SK-N-MC (cell line): ENCODE measurements around the gene LAMB4.

Experiments
- DNase-seq: peaks from one replicate; pipeline ENCODE4 v3.0.0-alpha.2; 2011; ENCODE audit warnings: low read depth, low spot score
- H3K27ac ChIP-seq: fragments of 200-600 bp; sonication (generic); 2 replicates; pipeline ENCODE4 v1.5.1; 2016; ENCODE audit warnings: mixed run types
- H3K36me3 ChIP-seq: fragments of 200-600 bp; sonication (generic); 2 replicates; pipeline ENCODE4 v1.6.1; 2017; ENCODE audit warnings: antibody characterized with exemption, low read length, mixed read lengths; ENCODE audit not compliant: insufficient read depth
- H3K4me3 ChIP-seq: fragments of 200-600 bp; sonication (generic); 2 replicates; pipeline ENCODE4 v1.5.1; 2016
- H3K9ac ChIP-seq: fragments of 200-600 bp; sonication (generic); 2 replicates; pipeline ENCODE4 v1.8.0; 2017; ENCODE audit warnings: mixed run types, mixed read lengths; ENCODE audit not compliant: insufficient read length
- H3K9me3 ChIP-seq: fragments of 200-600 bp; sonication (generic); 2 replicates; pipeline ENCODE4 v1.6.1; 2017; ENCODE audit warnings: low read depth, mild to moderate bottlenecking, antibody characterized with exemption, low read length, moderate library complexity, mixed read lengths
- EZH2 ChIP-seq: fragments of 200-600 bp; sonication (generic); IDR thresholded peaks from one replicate; pipeline ENCODE4 v1.6.1; 2017; ENCODE audit warnings: antibody characterized with exemption
- FOXP2 ChIP-seq: optimal IDR thresholded peaks from 2 replicates; pipeline ENCODE3; 2011; ENCODE audit warnings: mild to moderate bottlenecking, moderate library complexity; ENCODE audit not compliant: insufficient read depth; ENCODE audit errors: extremely low read length, control extremely low read depth
- POLR2AphosphoS5 ChIP-seq: IDR thresholded peaks from 2 replicates; pipeline ENCODE4 v1.6.1; 2012; ENCODE audit warnings: mild to moderate bottlenecking, low read depth, low read length, borderline replicate concordance

The LAMB4 gene

DNA sequence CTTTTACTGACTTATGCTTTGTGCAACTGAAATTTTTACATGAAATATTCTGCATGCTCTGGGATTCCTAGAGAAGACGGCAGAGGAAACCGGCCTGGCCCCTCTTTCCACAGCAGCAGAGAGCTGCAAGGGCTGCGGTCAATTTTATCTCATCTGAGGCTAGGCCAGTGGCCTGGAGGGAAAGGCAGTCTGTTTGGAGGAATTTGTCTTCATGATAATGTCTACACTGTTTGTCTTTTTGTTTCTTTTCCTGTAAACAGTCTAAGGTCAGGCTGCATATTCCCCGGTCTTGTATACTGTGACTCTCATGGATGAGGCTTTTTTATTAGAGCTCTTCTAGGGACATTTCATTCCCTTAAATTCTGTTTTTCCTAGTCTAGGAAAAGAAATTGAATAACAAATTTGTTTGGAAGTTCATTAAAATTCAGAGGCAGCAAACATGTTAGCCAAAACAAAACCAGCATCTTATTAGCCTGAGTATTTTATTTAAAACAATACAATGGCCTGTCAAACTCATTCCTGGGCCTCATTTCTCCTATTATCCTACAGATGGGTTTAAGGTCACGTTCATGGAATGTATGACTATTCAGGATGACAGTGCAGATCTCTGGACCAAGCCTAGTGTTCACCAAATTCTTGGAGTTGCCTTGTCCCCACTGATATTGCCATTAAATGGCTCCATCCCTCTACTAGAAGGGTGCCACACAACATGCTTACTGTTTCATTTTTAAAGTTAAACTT lies 26.4 kb downstream of the LAMB4 start:
- H3K9ac ChIP-seq = no peak overlapping the region
- H3K9me3 ChIP-seq = no peaks in the 10 kb centered on the region
- no peak for TF ChIP-seq FOXP2
- TF ChIP-seq EZH2 = no peak
- TF ChIP-seq POLR2AphosphoS5 = no peak
- DNase-seq = no peak
- no peak overlapping the region for H3K4me3 ChIP-seq
- H3K36me3 ChIP-seq = no peaks in the 10 kb centered on the region
- H3K27ac ChIP-seq = no peak overlapping the region

DNA sequence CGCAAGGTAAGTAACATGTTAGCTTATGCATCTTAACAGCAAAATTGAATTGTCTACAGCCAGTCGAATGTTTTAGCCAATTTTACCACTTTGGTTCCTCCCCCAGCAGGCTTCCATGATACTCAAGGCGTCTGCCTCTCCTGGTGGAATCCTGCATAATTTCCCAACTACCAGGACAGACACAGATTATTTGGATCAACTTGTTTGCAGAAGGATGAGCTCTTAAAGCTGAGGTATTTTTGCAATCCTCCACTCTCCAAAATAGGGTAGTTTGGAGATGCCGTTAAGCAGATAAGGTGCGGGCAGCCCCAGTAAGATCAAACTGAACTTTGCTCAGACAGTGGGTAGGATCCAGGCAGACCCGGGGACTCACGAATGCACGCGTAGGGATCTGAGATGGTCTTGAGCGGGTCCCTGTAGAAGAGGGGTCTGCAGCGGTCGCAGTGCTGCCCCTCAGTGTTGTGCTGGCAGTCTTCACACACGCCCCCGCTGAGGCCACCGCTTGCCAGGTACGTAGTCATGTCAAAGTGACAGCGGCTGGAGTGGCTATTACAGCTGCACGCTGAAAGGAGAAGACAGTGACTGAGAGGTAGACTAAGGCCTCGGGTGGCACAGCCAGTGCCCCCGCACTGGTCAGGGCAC lies 27.4 kb downstream of the LAMB4 start:
- Histone ChIP-seq H3K9me3 (no peaks in the 10 kb centered on the region), H3K4me3 (no peak overlapping the region), H3K9ac (no peak overlapping the region), H3K27ac (no peak overlapping the region), H3K36me3 (no peaks in the 10 kb centered on the region)
- no peak for DNase-seq
- no peak for TF ChIP-seq FOXP2
- TF ChIP-seq POLR2AphosphoS5 = no peak
- no peak for TF ChIP-seq EZH2

DNA sequence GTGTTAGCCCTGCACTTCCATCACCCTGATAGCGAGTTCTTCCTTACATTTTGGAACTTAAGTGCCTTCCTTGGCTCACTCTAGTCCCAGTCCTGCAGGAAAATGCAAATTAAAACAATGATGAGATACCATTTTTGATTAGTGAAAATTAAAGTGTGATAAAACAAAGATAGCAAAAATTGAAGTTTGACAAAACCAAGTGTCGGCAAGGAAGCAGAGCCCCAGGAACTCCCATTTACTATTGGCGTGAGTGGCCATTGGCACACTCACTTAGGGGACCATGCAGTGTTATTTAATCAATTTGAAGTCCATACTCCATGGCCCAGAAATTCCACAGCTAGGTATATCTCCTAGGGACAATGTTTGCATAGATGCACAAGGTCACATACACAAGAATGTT lies 28.4 kb downstream of the LAMB4 start:
- Histone ChIP-seq H3K36me3 (no peaks in the 10 kb centered on the region), H3K4me3 (no peak overlapping the region), H3K9ac (no peak overlapping the region), H3K9me3 (no peaks in the 10 kb centered on the region), H3K27ac (no peak overlapping the region)
- no peak for DNase-seq
- TF ChIP-seq EZH2 (no peak), POLR2AphosphoS5 (no peak), FOXP2 (no peak)

DNA sequence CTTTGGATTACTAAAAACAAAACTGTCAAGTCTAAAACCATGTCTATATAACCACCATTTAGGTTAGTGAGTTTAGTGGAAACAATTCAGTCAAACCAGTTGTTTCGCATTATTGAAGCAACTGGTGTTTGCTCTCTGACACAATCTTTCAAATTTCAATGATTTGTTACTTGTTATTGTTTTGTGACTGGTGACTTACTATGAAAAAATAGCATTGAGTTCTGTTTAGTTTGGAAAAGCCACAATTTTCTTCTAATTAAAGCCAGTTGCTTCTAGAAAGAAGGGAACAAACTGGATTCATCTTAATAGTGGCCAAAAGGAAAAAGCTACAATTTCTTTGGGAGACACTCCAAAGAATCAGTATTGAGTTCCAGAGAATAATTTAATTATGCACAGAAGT lies 30.4 kb downstream of the LAMB4 start:
- TF ChIP-seq EZH2 = no peak
- no peak for TF ChIP-seq POLR2AphosphoS5
- TF ChIP-seq FOXP2 = no peak
- Histone ChIP-seq H3K27ac (no peak overlapping the region), H3K36me3 (no peaks in the 10 kb centered on the region), H3K9me3 (no peaks in the 10 kb centered on the region), H3K4me3 (no peak overlapping the region), H3K9ac (no peak overlapping the region)
- no peak for DNase-seq

DNA sequence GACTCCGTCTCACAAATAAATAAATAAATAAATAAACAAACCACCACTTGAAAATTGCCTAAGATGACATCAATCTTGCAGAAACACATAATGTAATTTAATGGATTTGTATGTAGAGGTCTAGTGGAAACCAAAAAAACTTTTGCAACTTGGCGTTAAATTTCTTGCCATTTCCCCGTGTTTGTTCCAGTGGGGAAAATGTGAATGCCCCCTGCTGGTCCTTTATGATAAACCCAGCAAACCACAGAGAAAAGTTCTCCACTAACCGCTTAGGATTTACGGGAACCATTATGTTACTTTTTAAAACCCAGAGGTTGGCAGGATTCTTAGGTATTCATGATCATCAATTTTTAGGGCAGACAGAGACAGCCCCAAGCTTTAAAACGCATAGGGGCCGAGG lies 32.5 kb downstream of the LAMB4 start:
- H3K4me3 ChIP-seq = no peak overlapping the region
- DNase-seq = no peak
- H3K36me3 ChIP-seq = no peaks in the 10 kb centered on the region
- H3K9me3 ChIP-seq = no peaks in the 10 kb centered on the region
- H3K27ac ChIP-seq = peak overlapping the region; percentile 26; the same call in 1 of the 2 replicates
- TF ChIP-seq FOXP2 = no peak
- TF ChIP-seq POLR2AphosphoS5 = no peak
- TF ChIP-seq EZH2 = no peak
- H3K9ac ChIP-seq = no peak overlapping the region

DNA sequence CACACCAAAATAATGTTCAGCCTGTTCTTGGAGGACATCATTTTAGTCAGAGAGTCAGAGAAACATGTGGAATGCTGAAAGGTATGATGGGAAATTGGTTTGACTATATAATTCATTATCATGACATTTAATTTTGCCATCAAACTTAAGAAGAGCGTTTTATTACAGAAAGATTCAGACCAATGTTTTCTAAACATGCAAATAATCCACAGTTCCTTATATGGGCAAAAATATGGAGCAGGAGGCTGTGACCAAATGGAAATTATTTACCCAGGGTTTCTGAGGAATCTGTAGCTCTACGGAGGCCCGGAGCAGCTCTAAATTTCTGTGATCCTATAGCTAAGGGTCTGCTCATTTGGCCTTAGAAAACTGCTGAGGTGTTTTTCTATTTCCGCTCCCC lies 33.2 kb downstream of the LAMB4 start:
- DNase-seq = no peak
- no peaks in the 10 kb centered on the region for H3K9me3 ChIP-seq
- TF ChIP-seq FOXP2 (no peak), POLR2AphosphoS5 (no peak), EZH2 (no peak)
- no peak overlapping the region for H3K4me3 ChIP-seq
- no peaks in the 10 kb centered on the region for H3K36me3 ChIP-seq
- no peak overlapping the region for H3K9ac ChIP-seq
- H3K27ac ChIP-seq = peak overlapping the region; percentile 26; the same call in 1 of the 2 replicates

DNA sequence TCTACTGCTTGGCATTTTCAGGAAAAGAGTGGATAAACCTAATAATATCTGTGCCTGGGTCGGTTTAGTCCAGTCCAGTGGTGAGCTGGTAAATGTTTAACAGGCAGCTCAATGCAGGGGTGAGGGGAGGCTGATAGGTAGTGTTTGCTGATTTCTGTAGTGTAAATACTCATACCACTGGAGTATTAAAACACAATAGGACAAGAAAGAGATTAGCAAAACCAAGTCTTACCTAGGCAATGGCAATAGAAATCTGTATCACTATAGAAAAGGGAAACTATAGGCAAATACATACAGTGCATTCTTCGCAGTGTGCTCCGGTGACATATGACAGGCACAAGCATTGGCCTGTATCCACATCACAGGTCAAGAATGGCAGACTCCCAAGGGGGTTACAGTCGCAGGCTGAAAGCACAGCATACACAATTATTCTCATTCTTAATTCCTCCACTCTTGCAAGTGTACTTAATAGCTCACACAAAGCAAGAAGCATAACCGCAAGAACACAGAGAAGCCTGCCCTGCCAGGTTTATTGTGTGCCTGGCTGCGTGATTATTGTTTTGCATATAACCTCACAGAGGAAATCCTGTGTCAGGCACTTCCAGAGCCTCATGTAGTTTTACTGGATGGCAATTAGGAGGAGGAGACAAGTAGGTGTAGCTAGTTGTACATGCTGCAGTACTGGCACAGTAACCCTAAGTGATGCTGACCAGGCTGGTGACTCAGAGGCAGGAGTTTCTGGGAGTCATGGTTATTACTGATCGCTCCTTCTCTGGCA lies 35.0 kb downstream of the LAMB4 start:
- no peak for TF ChIP-seq EZH2
- no peak for TF ChIP-seq POLR2AphosphoS5
- no peaks in the 10 kb centered on the region for H3K36me3 ChIP-seq
- no peaks in the 10 kb centered on the region for H3K9me3 ChIP-seq
- H3K9ac ChIP-seq = peak overlapping the region; percentile 4
- peak overlapping the region; percentile 82 for H3K27ac ChIP-seq
- 0 out of 2 replicates have a peak overlapping the region, but pooled peaks have one; percentile 20 for H3K4me3 ChIP-seq
- no peak for DNase-seq

DNA sequence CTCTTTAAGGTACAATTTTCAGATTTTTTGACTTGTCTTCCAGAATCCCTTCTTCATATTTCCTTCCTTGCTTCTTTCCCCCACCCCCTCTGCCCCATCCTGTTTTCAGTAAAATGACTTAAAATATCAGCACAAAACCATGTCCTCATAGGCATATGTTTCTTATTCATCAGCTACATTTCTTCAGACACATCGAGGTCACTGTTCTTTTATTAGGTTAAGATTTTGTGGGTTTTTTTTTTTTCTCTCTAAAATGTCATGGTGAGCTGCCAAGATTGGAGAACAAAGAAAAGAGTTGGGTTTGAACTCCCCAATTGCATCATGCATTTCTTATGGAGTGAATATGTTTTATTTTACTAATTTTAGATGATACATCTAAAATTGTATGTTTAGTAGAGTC lies 35.8 kb downstream of the LAMB4 start:
- TF ChIP-seq EZH2 (no peak), POLR2AphosphoS5 (no peak), FOXP2 (no peak)
- Histone ChIP-seq H3K9ac (peak overlapping the region; percentile 4), H3K9me3 (no peaks in the 10 kb centered on the region)

More for the DNA sequence above, 35.8 kb downstream of the LAMB4 start:
- no peaks in the 10 kb centered on the region for H3K36me3 ChIP-seq
- H3K4me3 ChIP-seq = 0 out of 2 replicates have a peak overlapping the region, but pooled peaks have one; percentile 20
- no peak for DNase-seq
- peak overlapping the region; percentile 82 for H3K27ac ChIP-seq
